Measurements from ENCODE around the gene CNTN6.

DNA sequence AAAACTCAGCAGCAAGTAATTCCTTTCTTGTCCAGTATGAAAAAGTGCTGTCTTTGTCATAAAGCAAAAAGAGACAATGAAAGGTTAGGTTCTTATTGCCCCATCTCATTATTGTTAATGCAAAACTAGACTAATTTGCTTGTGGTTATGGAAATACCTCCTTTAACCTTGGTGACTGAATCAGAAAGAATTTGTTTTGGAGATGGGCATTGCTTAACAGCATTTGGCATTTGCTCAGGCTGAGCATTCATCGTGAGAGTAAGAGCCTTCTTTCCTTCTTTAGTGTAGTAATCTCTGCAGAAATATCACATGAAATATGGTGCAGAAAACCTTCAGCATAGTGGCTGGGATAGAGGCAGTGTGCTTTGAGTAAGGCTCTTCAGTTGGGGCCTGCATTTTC is 103.1 kb downstream of the CNTN6 start:
- TF ChIP-seq ZNF777 (tag by site-specific recombination; IDR thresholded peaks at IDR 0.05; ENCODE audit: borderline replicate concordance) (no peak), ZNF785 (tag by site-specific recombination; IDR thresholded peaks at IDR 0.05) (no peak), ZNF302 (tag by site-specific recombination; IDR thresholded peaks at IDR 0.05; ENCODE audit: low read depth) (no peak), YY1 (tag by site-specific recombination; IDR thresholded peaks at IDR 0.05) (no peak)
- TF ChIP-seq, protein P1, sequence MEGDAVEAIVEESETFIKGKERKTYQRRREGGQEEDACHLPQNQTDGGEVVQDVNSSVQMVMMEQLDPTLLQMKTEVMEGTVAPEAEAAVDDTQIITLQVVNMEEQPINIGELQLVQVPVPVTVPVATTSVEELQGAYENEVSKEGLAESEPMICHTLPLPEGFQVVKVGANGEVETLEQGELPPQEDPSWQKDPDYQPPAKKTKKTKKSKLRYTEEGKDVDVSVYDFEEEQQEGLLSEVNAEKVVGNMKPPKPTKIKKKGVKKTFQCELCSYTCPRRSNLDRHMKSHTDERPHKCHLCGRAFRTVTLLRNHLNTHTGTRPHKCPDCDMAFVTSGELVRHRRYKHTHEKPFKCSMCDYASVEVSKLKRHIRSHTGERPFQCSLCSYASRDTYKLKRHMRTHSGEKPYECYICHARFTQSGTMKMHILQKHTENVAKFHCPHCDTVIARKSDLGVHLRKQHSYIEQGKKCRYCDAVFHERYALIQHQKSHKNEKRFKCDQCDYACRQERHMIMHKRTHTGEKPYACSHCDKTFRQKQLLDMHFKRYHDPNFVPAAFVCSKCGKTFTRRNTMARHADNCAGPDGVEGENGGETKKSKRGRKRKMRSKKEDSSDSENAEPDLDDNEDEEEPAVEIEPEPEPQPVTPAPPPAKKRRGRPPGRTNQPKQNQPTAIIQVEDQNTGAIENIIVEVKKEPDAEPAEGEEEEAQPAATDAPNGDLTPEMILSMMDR (tag by site-specific recombination; IDR thresholded peaks at IDR 0.05): no peak
- TF ChIP-seq, protein P2, sequence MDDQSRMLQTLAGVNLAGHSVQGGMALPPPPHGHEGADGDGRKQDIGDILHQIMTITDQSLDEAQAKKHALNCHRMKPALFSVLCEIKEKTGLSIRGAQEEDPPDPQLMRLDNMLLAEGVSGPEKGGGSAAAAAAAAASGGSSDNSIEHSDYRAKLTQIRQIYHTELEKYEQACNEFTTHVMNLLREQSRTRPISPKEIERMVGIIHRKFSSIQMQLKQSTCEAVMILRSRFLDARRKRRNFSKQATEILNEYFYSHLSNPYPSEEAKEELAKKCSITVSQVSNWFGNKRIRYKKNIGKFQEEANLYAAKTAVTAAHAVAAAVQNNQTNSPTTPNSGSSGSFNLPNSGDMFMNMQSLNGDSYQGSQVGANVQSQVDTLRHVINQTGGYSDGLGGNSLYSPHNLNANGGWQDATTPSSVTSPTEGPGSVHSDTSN (CRISPR knock-in tag; IDR thresholded peaks at IDR 0.05): no peak

Data from HEK293 (cell line).